IMR-90 (cell line): ENCODE data around the gene AGAP1. TPM values are rescaled to one million over a fixed set of nuclear protein-coding genes. Genes with fewer than 3 reads are reported as not detected.

Source experiments
- ATAC-seq: fragments of 200-7000 bp; cut with Tn5 transposase; 2 replicates; pipeline ENCODE4 v1.9.1; 2020; ENCODE audit warnings: low read depth, mild to moderate bottlenecking, moderate library complexity
- BruUV-seq: library from RNA; stranded (reverse); fragments of 400-500 nt; replicated peaks from 2 replicates; lab custom pipeline; 2021; lab: Mats Ljungman, UMichigan
- CTCF ChIA-PET: fragments of 300-600 bp; formaldehyde crosslinking; extraction: SDS; loops from one replicate; lab custom pipeline; 2021; ENCODE audit warnings: antibody characterized with exemption; lab: Yijun Ruan, JAX
- POLR2A ChIA-PET: fragments of 300-600 bp; sonication (Branson Sonifier 250); formaldehyde crosslinking; loops from one replicate; lab custom pipeline; 2022; ENCODE audit warnings: antibody characterized with exemption; ENCODE audit not compliant: unreplicated experiment; lab: Charles Lee
- DNase-seq: peaks from one replicate; pipeline ENCODE4 v3.0.0; 2013
- H2AFZ ChIP-seq: replicated peaks from 2 replicates; pipeline ENCODE3; 2013; ENCODE audit warnings: low read length, mild to moderate bottlenecking; ENCODE audit not compliant: poor library complexity
- H2AK5ac ChIP-seq: 2 replicates; pipeline ENCODE4 v1.6.1; 2013; ENCODE audit warnings: low read depth, low read length, inconsistent platforms
- H2AK9ac ChIP-seq: replicated peaks from 2 replicates; pipeline ENCODE3; 2013; ENCODE audit warnings: mild to moderate bottlenecking, low read depth, low read length, moderate library complexity; ENCODE audit not compliant: poor library complexity
- H2BK120ac ChIP-seq: 2 replicates; pipeline ENCODE4 v1.6.1; 2013; ENCODE audit warnings: low read depth, low read length, inconsistent platforms
- H2BK15ac ChIP-seq: 3 replicates; pipeline ENCODE4 v1.6.1; 2013; ENCODE audit warnings: low read depth, low read length, inconsistent platforms
- H2BK20ac ChIP-seq: 2 replicates; pipeline ENCODE4 v1.6.1; 2013; ENCODE audit warnings: low read depth, mild to moderate bottlenecking, inconsistent platforms, low read length, moderate library complexity
- H2BK5ac ChIP-seq: 2 replicates; pipeline ENCODE4 v1.6.1; 2013; ENCODE audit warnings: mild to moderate bottlenecking, low read depth, low read length, inconsistent platforms; ENCODE audit not compliant: poor library complexity, severe bottlenecking
- H3K14ac ChIP-seq: replicated peaks from 2 replicates; pipeline ENCODE4 v1.6.1; 2013; ENCODE audit warnings: low read depth, low read length, inconsistent platforms
- H3K18ac ChIP-seq: 2 replicates; pipeline ENCODE4 v1.6.1; 2013; ENCODE audit warnings: low read depth, low read length, control low read depth
- H3K23ac ChIP-seq: 2 replicates; pipeline ENCODE4 v1.6.1; 2013; ENCODE audit warnings: low read depth, low read length, inconsistent platforms
- H3K27ac ChIP-seq: 2 replicates; pipeline ENCODE4 v1.5.1; 2013; ENCODE audit warnings: mild to moderate bottlenecking, control low read depth, low read length; ENCODE audit not compliant: insufficient read depth
- H3K27me3 ChIP-seq: 2 replicates; pipeline ENCODE4 v1.6.1; 2013; ENCODE audit warnings: low read length; ENCODE audit not compliant: control insufficient read depth, insufficient read depth
- H3K36me3 ChIP-seq: 2 replicates; pipeline ENCODE4 v1.6.1; 2013; ENCODE audit warnings: low read length, mixed read lengths; ENCODE audit not compliant: control insufficient read depth, insufficient read depth
- H3K4ac ChIP-seq: 2 replicates; pipeline ENCODE4 v1.6.1; 2013; ENCODE audit warnings: low read depth, low read length, inconsistent platforms
- H3K4me1 ChIP-seq: 2 replicates; pipeline ENCODE4 v1.6.1; 2013; ENCODE audit warnings: low read length, mixed read lengths; ENCODE audit not compliant: control insufficient read depth, insufficient read depth
- H3K4me2 ChIP-seq: 2 replicates; pipeline ENCODE4 v1.6.1; 2013; ENCODE audit warnings: low read depth, mild to moderate bottlenecking, control low read depth, low read length, moderate library complexity
- H3K4me3 ChIP-seq: 2 replicates; pipeline ENCODE4 v1.5.1; 2013; ENCODE audit warnings: low read depth, mild to moderate bottlenecking, control low read depth, low read length, moderate library complexity; ENCODE audit not compliant: insufficient read depth
- H3K56ac ChIP-seq: 2 replicates; pipeline ENCODE4 v1.6.1; 2013; ENCODE audit warnings: low read length, inconsistent platforms; ENCODE audit not compliant: insufficient read depth; ENCODE audit errors: extremely low read depth
- H3K79me1 ChIP-seq, 2 experiments: 2 replicates each; pipeline ENCODE4 v1.6.1; 2013; ENCODE audit warnings: low read length in 2 of 2, inconsistent platforms in 1 of 2, low read depth in 1 of 2
- H3K9ac ChIP-seq: 2 replicates; pipeline ENCODE4 v1.6.1; 2013; ENCODE audit warnings: low read depth, low read length, control low read depth
- H3K9me1 ChIP-seq: 2 replicates; pipeline ENCODE4 v1.6.1; 2013; ENCODE audit warnings: low read length, inconsistent platforms; ENCODE audit not compliant: insufficient read depth
- H3K9me3 ChIP-seq: 2 replicates; pipeline ENCODE4 v1.6.1; 2013; ENCODE audit warnings: low read length; ENCODE audit not compliant: control insufficient read depth, insufficient read depth
- H4K20me1 ChIP-seq: 2 replicates; pipeline ENCODE4 v1.6.1; 2013; ENCODE audit warnings: low read length, inconsistent platforms; ENCODE audit not compliant: insufficient read depth
- H4K5ac ChIP-seq: 2 replicates; pipeline ENCODE4 v1.6.1; 2013; ENCODE audit warnings: mild to moderate bottlenecking, low read depth, low read length, control low read depth
- H4K8ac ChIP-seq, 2 experiments: 2 replicates each; pipeline ENCODE4 v1.6.1; 2013; ENCODE audit warnings: low read depth in 2 of 2, low read length in 2 of 2, control low read depth in 1 of 2, inconsistent platforms in 1 of 2
- H4K91ac ChIP-seq: 2 replicates; pipeline ENCODE4 v1.6.1; 2013; ENCODE audit warnings: low read depth, low read length, inconsistent platforms; ENCODE audit not compliant: insufficient read depth
- CHD1 ChIP-seq: IDR thresholded peaks from 2 replicates; pipeline ENCODE4 v1.6.1; 2012; ENCODE audit warnings: low read depth, low read length, improper control_type of control experiment
- WGBS, 2 experiments: methylation state at CpG; one replicate each; pipeline versions ENCODE4 v1.1.5 to v1.1.7; 2013; ENCODE audit warnings: missing lambda C conversion rate in 2 of 2; ENCODE audit not compliant: insufficient read length in 1 of 2; ENCODE audit errors: extremely low coverage in 2 of 2; 5-methylcytosine and 5-hydroxymethylcytosine counted together
- dilution Hi-C: fragments of 300-500 bp; cut with HindIII; formaldehyde crosslinking; loops from one replicate; pipeline ENCODE4 v1.14.3; 2018; ENCODE audit warnings: low sequenced_read_pairs; ENCODE audit not compliant: unreplicated experiment
- in situ Hi-C: fragments of 300-500 bp; cut with MboI; formaldehyde crosslinking; loops from 3 replicates; pipeline ENCODE4 v1.14.3; 2019; ENCODE audit warnings: low sequenced_read_pairs, inconsistent platforms, mixed read lengths
- intact Hi-C: fragments of 100-400 bp; cut with micrococcal nuclease; formaldehyde crosslinking; loops from 2 replicates; pipeline ENCODE4 v1.10.0; 2022
- polyA plus RNA-seq, 3 experiments: library from polyadenylated mRNA; depleted of rRNA; stranded (reverse); fragments of >200 nt; gene quantifications; 2 replicates each; pipeline ENCODE4 v1.2.3, GENCODE V29; 2012; ENCODE audit warnings: low replicate concordance in 1 of 3
- total RNA-seq: library from RNA; depleted of rRNA; stranded (reverse); fragments of >200 nt; gene quantifications from 2 replicates; pipeline ENCODE4 v1.2.3, GENCODE V29; 2012

Gene AGAP1
- total and polyA plus RNA-seq, 2 of the 4 experiments (the other 2 are of a cell fraction), result 15.1 to 16.4 TPM

DNA sequence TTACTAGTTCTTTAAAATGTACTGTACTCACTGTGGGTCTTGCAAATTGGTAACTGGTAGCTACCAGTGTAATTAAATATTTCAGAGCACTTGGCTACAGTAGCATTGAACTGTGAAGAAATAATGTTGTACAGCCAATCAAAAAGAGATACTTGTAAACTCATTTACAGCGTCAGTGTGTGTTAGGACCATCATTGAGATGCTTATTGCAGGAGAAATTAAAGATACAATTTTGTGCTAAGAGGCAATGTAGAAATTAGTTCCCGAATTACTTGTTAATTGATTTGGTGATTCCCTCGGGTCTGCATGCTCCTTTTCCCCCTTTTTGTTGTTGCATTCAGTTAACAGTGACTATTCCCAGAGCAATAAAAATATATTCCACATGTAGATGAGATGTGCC lies 330.5 kb downstream of the AGAP1 start:
- POLR2A ChIA-PET, result no interaction called here
- H2AK9ac ChIP-seq, result no peak overlapping the region
- no TSS peak for BruUV-seq

More for the DNA sequence above, 330.5 kb downstream of the AGAP1 start:
- Histone ChIP-seq H3K79me1 (no peaks in the 10 kb centered on the region; a peak in 1 of 4 replicates), H4K5ac (no peak overlapping the region), H3K4me3 (no peak overlapping the region), H3K36me3 (peaks cover 5% of the 10 kb centered on the region; the same call in 1 of the 2 replicates), H3K4me2 (no peak overlapping the region), H4K20me1 (no peaks in the 10 kb centered on the region), H2BK15ac (no peak overlapping the region), H3K9me3 (no peaks in the 10 kb centered on the region), H3K27me3 (no peaks in the 10 kb centered on the region), H2AK5ac (no peak overlapping the region), H3K27ac (no peak overlapping the region), H3K9me1 (peaks cover 6% of the 10 kb centered on the region; the same call in 1 of the 2 replicates), H3K18ac (no peak overlapping the region), H4K91ac (no peak overlapping the region), H2BK20ac (no peak overlapping the region), H3K14ac (no peak overlapping the region), H2BK120ac (no peak overlapping the region), H3K9ac (no peak overlapping the region), H3K56ac (no peak overlapping the region), H3K4me1 (peaks cover 6% of the 10 kb centered on the region), H2AFZ (no peak overlapping the region), H3K23ac (no peak overlapping the region), H3K4ac (no peak overlapping the region), H2BK5ac (no peak overlapping the region), H4K8ac (no peak overlapping the region)
- CTCF ChIA-PET, result no interaction called here
- no peak for TF ChIP-seq CHD1
- intact Hi-C loops, result no loop called here
- DNase-seq (no peak), ATAC-seq (no peak)
- dilution Hi-C loops, result no loop called here
- WGBS, 2 experiments, result no CpG with 5 or more reads among the region's 3 CpGs
- in situ Hi-C loops, result no loop called here
